Left ventricle myocardium superior (tissue), 1 donor: Measurements from ENCODE around the gene GLIPR2. TPM values are rescaled to one million over a fixed set of nuclear protein-coding genes. Genes with fewer than 3 reads are reported as not detected.
A peak's percentile ranks its signal among the peaks of the same experiment; 100 is the strongest.
"Not testable (repeated sequence)": the region's sequence is repeated elsewhere in the genome, so short reads cannot be mapped to it uniquely, and the experiment has no call there.

ENCODE experiments used
- ATAC-seq: fragments of 200-7000 bp; cut with Tn5 transposase; one replicate; pipeline ENCODE4 v1.9.1; 2020; ENCODE audit warnings: mild to moderate bottlenecking, moderate library complexity
- DNase-seq: peaks from one replicate; pipeline ENCODE4 v3.0.0-alpha.2; 2020
- intact Hi-C: fragments of 100-400 bp; cut with micrococcal nuclease; formaldehyde crosslinking; loops from one replicate; pipeline ENCODE4 v1.11.0; 2022
- total RNA-seq: library from RNA; stranded (reverse); fragmentation: NEBNext Ultra II Directional; extraction: Animal tissue kit (Norgen Biotek cat#: 25700); gene quantifications from one replicate; pipeline ENCODE4 v1.2.1, GENCODE V29; 2021
- donor health status: DM: no; HTN: yes; CAD: no; lungs with severe emphysema.

The GLIPR2 gene
- total RNA-seq, 1 donor from 2014 or later, result 5.9 TPM

- DNase-seq, result no peak
- intact Hi-C loops, result no loop called here
- no peak for ATAC-seq
These were observed 17.1 kb upstream of the GLIPR2 start for GRCh38 chr9:36119476-36119875.

GRCh38 chr9:36120705-36121104 lies 15.8 kb upstream of the GLIPR2 start:
- DNase-seq (no peak), ATAC-seq (no peak)
- intact Hi-C loops, result no loop called here

DNA sequence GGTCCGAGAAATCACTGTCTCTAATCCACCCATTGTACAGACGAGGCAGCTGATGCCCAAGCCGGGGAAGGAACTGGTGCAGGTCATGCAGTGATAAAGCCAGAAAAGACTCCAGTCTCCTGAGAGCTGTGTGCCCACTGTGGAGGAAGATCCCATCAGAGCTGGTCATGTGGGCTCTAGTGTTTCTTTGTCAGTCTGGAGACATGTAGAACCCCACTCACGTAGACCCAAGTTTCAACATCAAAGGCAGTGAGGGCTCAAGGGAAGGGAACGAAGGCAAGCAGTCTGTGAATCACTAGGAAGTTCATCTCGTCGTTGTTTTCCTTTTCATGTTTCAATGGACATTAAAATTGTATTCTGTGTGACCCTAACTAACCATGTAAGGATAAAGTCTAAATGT lies 14.6 kb upstream of the GLIPR2 start:
- intact Hi-C loops, result no loop called here
- no peak for DNase-seq
- no peak for ATAC-seq

DNA sequence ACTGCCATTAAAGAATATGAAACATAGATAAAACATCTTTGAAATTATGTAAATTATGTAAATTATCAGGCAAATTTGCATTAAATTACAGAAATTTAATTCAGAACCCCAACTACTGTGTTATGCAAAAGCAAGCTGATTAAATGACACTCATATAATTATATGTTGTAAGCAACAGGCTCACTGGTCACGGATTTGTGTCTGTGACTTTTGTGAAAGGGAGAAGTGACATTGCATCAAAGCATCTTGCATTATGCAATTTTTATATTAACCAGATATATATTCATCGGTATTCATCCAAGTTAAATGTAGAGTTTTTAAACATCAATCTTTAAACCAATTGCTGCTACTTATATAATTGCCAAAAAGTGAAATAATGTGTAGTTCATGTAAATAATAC lies 13.0 kb upstream of the GLIPR2 start:
- no peak for ATAC-seq
- intact Hi-C loops, result no loop called here

DNA sequence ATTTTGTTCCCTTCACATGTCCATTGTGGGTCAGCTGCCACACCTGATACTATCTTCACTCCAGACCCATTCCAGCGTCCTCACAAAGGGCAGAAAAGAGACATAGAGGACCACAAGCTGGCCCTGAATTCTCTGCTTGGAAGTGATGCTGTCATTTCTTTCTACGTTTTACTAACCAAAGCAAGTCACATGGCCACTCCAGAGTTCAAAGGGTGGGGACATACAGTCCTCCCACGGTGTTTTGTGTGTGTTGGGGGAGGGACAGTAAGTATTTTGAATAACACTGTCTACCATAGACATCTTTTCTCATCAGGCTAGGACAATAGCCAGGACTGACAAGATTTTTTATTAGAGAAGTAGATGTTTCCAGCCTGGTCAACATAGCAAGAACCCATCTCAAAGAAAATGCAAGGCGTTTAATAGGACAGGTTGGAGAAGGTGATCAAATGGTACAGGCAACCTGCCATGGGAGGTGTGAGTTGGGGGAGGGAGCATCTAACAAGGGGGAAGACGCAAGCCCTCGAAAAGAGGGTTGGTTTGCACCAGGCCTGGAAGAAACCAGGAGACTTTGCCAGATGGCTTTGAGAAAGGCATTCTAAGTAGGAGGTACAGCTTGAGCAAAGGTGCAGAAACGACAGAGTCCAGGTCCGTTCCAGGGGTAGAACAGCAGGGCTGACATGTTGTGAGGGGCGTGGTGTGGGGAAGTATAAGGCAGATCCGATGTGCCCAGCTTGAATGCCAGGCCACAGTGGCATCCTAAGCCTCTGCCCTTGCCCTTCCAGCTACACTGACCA lies 11.3 kb upstream of the GLIPR2 start:
- ATAC-seq (no peak), DNase-seq (no peak)
- intact Hi-C loops, result no loop called here

More for the DNA sequence above, 13.0 kb upstream of the GLIPR2 start:
- no peak for DNase-seq

- no peak for ATAC-seq
- intact Hi-C loops, result no loop called here
- no peak for DNase-seq
These were observed 10.4 kb upstream of the GLIPR2 start for GRCh38 chr9:36126016-36126730.

DNA sequence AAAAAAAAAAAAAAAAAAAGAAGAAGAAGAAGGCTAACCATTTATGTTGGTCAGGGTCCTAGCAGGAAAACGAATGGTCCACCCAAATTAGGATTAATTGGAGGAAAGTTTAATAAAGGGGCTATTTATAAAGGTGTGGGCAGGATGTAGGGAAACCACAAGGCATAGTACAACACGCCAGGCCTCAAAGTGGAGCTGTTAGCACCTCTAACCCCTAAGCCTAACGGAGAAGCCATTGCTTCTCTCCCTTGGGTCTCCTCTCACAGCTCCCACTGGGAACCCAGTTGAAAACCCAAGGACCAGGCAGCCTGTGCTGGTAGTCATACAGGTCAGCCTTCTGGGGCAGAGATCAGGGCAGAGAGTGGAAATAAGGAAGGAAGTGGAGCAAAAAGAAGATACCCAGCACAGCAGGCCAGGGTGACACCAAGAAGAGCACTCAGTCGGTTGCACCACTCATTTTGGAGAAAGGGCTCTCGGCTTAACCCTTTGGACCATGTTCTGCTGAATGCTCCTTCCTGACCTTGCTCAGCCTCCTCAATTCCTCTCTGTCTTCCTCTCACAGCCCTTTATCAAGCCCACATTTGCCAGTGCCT lies 8.8 kb upstream of the GLIPR2 start:
- intact Hi-C loops, result no loop called here
- DNase-seq, result no peak
- peak; percentile 55 for ATAC-seq

DNA sequence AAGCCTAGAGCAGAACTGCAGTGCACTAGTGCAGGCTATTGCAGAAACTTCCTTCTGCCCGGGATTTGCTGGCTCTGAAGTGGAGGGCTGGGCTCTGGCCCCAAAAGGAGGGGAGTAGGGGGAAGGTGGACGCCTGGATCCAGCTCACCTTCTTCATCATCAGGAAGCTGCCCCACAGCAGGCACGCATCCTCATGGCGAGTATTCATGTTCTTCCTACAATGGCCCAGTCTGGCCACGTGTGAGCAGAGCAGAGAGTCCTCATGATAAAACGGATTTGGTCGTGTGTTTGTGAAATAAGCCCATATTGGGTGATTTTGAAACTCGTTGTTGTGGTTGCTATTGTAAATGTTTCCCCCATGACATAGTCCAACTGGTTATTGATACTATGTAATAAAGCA lies 8.2 kb upstream of the GLIPR2 start:
- no peak for ATAC-seq
- intact Hi-C loops, result no loop called here
- DNase-seq, result no peak

GRCh38 chr9:36129139-36129538 lies 7.4 kb upstream of the GLIPR2 start:
- ATAC-seq, result no peak
- no peak for DNase-seq
- intact Hi-C loops, result no loop called here

GRCh38 chr9:36131666-36132065 lies 4.9 kb upstream of the GLIPR2 start:
- ATAC-seq, DNase-seq, intact Hi-C loops: not testable (repeated sequence)

- ATAC-seq, result no peak
- no peak for DNase-seq
- intact Hi-C loops, result no loop called here
These were observed 4.4 kb upstream of the GLIPR2 start for GRCh38 chr9:36132086-36132485.

DNA sequence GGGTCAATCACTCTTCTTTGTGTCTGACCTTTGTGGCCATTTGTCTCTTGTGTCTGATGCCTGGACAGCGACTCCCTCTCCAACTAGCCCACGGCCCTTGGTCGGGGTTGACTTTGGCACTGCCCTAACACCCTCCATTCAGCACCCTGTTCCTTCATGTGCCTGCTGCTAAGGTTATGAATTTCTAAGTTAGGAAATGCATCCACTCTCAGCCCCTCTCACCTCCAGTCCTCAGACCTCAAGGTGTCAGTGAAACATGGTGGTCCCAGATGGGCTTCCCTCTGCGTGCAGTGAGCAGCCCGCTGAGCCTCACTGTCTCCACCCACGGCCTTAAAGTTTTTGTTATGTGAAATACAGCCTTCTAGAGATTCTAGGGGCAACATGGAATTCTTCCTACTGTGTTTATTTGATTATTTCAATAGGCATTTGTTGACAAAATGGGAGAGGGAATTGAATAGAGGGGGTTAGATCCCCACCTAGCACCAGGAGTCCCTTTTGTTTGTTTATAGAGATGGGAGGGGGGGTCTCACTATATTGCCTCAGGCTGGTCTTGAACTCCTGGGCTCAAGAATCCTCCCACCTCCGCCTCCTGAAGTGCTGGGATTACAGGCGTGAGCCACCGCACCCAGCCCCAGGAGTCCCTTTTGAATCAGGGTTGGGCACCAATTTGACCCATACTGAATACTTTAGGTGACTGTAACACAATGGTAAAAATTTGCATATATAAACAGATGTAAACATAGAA lies 1.6 kb upstream of the GLIPR2 start:
- ATAC-seq (no peak), DNase-seq (no peak)
- intact Hi-C loops, result no loop called here

GRCh38 chr9:36135741-36136271 lies 727 bp upstream of the GLIPR2 start:
- DNase-seq, result no peak
- intact Hi-C loops, result no loop called here
- ATAC-seq, result no peak

DNA sequence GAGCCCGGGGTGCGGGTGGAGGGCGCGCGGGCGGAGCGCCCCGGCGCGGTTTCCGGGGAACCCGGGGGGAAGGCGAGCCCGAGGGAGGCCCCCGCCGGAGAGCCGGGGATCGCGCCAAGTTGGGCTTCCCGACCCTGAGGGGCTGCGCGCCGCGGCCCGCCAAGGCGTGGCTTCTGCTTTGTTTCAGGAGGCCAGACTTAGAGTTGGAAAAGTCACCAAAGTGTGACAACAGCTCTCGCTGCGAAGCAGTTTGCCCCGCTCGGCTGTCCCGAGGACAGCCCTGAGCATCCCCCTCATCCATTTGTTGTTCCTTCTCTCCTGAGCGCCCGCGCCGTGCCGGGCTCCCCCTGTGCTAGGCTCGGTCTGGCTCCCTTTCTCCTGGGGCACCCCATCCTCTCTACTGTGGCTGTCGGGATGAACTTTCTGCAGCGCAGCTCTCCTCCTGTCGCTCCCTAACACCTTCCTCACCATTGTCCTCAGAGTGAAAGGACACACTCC lies 410 bp downstream of the GLIPR2 start:
- ATAC-seq, result peak; percentile 34
- intact Hi-C loops, result no loop called here
- DNase-seq, result peak; percentile 64

DNA sequence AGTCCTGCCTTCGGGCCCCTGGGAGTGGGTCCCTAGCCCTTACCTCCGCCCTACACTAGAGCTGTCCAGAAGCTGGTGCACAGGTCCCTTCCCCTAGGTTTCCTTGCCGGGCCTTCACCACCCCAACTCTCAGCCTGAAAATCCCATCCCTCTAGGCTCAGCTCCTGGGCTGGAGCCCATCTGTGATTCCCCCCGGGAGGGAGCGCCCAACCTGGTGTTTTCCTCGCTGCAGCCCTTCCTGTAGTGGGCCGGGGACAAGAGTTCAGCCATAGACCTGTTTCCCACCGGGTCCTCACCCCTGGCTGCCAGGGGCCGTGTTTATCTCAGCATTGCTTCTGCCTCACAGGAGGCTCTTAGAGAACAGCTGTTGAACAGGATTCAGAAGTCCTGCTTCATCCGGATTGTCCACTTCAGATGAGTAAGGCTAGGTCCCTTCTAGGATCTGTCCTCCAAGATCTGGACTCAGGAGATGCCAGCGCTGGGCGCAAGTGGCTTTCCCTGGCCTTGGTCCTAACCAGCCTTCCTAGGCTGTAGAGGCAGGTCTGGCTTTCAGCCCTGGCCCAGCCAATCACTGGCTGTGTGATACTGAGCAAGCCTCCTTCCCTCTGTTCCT lies 965 bp downstream of the GLIPR2 start:
- peak; percentile 52 for DNase-seq
- intact Hi-C loops, result no loop called here

DNA sequence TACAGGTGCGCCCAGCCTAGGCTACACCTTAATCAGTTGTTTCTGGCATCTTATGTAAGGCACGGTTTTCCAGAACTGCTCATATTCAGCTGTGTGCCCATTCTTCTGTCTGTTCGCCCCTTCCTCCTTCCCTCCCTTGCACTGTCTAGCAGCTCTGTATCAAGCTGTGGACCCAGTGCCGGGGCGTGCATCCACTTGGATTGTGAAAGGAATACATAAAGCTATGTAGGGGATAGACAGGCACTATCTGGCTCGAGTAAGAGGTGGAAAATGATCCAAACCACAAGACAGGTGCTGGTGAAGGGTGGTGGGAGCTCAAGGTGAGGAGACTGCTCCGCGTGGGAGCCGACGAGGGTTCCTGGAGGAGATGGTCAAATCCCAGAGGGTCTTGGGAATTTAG lies 2.0 kb downstream of the GLIPR2 start:
- intact Hi-C loops, result no loop called here
- ATAC-seq (no peak), DNase-seq (no peak)

More for the DNA sequence above, 965 bp downstream of the GLIPR2 start:
- peak; percentile 6 for ATAC-seq

DNA sequence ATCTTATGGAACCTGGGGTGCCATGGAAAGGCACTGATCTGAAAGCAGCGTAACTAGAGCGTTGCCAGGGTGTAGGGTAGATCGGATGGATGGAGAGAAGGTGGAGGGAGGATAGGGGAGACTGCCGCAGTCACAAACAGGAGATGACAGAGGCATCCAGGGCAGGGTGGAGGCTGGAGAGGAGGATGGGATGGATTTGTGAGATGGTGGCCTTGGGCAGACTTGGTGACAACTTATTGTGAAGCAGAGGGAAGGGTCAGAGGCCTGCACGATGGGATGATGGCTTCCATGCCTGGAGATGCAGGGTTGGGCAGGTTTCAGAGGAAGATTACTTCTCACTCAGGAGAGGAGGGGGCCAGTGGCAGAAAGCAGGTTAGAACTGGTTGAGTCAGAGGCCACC lies 2.4 kb downstream of the GLIPR2 start:
- ATAC-seq (no peak), DNase-seq (no peak)
- intact Hi-C loops, result no loop called here

DNA sequence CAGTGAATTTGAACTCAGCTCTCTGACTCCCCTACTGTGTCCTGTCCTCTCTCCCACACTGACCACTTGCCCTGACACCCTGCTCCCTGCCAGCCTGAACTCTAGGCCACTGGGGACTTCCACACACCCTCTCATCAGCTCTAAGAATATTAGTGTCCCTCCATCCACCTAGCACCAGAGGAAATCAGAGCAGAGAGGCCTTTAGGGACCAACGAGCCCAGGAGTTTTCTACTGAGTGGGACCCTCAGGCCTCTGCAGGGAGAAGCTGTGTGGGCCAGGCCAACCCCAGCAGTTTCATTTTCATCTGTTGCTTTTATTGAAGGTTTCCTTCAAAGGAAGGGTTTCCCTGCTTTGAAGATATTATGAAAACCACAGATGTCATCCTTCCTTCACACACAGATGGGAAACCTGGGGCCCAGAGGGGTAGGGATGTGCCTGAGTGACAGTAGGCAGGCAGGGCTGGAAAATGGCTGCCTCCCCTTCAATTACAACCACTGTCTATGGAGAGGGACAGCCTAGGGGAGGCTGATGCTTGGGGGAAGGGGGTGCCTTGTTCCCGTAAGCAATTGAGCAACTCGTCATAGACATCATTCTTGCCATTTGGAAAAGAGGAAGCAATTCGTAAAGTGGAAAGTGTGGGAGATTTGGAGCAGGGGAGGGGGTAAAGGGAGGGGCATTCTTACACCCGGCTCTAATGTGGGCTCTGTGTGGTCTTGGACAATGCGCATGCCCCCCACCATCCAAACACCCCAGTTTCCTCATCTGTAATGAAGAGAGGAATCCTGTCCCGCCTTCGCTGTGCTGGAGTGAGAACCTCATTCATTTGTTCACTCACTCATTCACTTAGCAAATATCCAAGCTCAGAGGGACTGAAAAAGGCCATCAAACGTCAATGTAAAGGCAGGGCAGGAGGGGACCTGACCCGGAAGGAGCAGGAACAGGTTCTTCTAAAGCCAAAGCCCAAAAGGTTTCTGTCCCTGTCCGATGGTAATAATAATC lies 3.9 kb downstream of the GLIPR2 start:
- DNase-seq, result no peak
- intact Hi-C loops, result no loop called here
- no peak for ATAC-seq
